Measurements from ENCODE around the gene NETO1.

Gene NETO1, protein sequence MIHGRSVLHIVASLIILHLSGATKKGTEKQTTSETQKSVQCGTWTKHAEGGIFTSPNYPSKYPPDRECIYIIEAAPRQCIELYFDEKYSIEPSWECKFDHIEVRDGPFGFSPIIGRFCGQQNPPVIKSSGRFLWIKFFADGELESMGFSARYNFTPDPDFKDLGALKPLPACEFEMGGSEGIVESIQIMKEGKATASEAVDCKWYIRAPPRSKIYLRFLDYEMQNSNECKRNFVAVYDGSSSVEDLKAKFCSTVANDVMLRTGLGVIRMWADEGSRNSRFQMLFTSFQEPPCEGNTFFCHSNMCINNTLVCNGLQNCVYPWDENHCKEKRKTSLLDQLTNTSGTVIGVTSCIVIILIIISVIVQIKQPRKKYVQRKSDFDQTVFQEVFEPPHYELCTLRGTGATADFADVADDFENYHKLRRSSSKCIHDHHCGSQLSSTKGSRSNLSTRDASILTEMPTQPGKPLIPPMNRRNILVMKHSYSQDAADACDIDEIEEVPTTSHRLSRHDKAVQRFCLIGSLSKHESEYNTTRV

DNA sequence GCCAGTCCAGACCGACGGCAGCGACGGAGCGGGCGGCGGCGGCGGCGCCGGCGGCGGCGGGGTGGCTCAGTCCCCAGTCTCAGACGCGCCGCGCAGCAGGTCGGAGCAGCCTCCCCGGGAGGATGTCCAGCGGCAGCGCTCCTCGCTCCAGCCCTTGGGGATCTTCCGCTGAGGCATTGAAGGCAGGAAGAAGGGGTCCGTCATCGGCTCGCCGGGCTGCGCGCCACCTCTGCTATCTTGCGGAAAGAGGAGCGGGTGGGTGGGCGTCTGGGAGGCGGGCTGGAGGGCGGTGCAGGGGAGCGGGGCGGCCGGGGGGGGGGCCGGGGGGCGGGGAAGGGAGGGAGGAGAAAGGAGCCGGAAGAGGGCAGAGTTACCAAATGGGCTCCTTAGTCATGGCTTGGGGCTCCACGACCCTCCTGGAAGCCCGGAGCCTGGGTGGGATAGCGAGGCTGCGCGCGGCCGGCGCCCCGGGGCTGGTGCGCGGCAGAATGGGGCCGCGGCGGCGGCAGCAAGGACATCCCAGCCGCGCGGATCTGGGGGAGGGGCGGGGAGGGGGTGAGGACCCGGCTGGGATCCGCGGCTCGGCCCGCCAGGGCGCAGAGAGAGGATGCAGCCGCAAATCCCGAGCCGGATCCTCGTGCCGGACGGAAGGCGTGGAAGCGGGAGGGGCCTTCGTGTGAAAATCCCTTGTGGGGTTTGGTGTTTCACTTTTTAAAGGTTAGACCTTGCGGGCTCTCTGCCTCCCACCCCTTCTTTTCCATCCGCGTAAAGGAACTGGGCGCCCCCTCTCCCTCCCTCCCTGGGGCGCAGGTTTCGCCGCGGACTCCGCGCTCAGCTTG is at the start of gene NETO1:
TSS of gene NETO1 (minus strand) at position 242 of the 839 bp plus-strand sequence. CDS start 696 bp downstream, outside the sequence.
- H3K4me3 ChIP-seq (ENCODE audit: control insufficient read depth, low read depth, low read length) = peak within 1 kb of the TSS; percentile 79
- TF ChIP-seq, protein P1, sequence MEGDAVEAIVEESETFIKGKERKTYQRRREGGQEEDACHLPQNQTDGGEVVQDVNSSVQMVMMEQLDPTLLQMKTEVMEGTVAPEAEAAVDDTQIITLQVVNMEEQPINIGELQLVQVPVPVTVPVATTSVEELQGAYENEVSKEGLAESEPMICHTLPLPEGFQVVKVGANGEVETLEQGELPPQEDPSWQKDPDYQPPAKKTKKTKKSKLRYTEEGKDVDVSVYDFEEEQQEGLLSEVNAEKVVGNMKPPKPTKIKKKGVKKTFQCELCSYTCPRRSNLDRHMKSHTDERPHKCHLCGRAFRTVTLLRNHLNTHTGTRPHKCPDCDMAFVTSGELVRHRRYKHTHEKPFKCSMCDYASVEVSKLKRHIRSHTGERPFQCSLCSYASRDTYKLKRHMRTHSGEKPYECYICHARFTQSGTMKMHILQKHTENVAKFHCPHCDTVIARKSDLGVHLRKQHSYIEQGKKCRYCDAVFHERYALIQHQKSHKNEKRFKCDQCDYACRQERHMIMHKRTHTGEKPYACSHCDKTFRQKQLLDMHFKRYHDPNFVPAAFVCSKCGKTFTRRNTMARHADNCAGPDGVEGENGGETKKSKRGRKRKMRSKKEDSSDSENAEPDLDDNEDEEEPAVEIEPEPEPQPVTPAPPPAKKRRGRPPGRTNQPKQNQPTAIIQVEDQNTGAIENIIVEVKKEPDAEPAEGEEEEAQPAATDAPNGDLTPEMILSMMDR (IDR thresholded peaks at IDR 0.05; ENCODE audit: control insufficient read depth, insufficient read depth, low read depth, low read length, missing control alignments) = no peak
- DNase-seq (ENCODE audit: low read depth) = no peak

DNA sequence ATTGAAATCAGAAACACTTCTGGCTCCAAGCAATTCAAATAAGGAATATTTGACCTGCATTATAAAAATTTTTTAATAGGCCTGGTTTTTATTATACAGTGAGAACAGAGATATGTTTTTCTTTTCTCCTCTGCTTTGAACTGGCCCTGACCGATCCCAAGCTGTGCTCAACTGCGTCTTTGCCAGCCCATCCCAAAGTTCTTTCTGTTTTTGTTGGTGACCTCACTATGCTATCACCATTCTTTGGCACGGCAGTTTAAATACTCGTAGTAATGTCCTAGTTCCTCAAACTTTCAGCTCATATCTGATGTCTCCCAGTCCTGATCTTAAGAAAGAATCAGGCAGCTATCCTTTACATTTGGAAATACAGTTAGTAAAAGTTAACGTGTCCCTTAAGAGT is 42.3 kb upstream of the NETO1 start:
- H3K4me3 ChIP-seq (ENCODE audit: control insufficient read depth, low read depth, low read length) = no peak overlapping the region
- no peak for DNase-seq (ENCODE audit: low read depth)
- TF ChIP-seq, protein P1 (IDR thresholded peaks at IDR 0.05; ENCODE audit: control insufficient read depth, insufficient read depth, low read depth, low read length, missing control alignments) = no peak

GRCh38 chr18:72908181-72908580 is 40.4 kb upstream of the NETO1 start:
- DNase-seq (ENCODE audit: low read depth) = peak; percentile 18
- TF ChIP-seq, protein P1 (IDR thresholded peaks at IDR 0.05; ENCODE audit: control insufficient read depth, insufficient read depth, low read depth, low read length, missing control alignments) = no peak
- no peak overlapping the region for H3K4me3 ChIP-seq (ENCODE audit: control insufficient read depth, low read depth, low read length)

- DNase-seq (ENCODE audit: low read depth) = no peak
- H3K4me3 ChIP-seq (ENCODE audit: control insufficient read depth, low read depth, low read length) = no peak overlapping the region
- TF ChIP-seq, protein P1 (IDR thresholded peaks at IDR 0.05; ENCODE audit: control insufficient read depth, insufficient read depth, low read depth, low read length, missing control alignments) = no peak
Observed at GRCh38 chr18:72903033-72903432, 35.2 kb upstream of the NETO1 start.

GRCh38 chr18:72899338-72899737 is 31.6 kb upstream of the NETO1 start:
- no peak overlapping the region for H3K4me3 ChIP-seq (ENCODE audit: control insufficient read depth, low read depth, low read length)
- DNase-seq (ENCODE audit: low read depth) = no peak
- TF ChIP-seq, protein P1 (IDR thresholded peaks at IDR 0.05; ENCODE audit: control insufficient read depth, insufficient read depth, low read depth, low read length, missing control alignments) = no peak

DNA sequence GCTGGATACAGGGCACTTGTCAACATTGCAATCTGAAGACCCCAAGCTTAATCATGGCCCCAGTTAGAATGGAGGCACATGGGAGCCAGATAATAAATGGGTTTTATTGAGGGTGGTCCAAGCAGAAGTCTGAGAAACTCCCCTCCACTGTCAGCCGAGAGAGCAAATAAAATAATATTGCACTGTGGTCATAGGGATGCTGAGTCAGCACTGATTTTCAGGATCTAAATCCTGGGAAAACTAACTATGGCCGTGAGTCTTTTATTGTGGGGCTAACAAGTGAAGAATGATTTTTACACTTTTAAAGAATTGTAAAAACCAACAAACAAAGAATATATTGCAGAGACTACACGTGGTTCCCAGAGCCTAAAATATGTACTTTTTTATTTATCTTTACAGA is 31.1 kb upstream of the NETO1 start:
- TF ChIP-seq, protein P1 (IDR thresholded peaks at IDR 0.05; ENCODE audit: control insufficient read depth, insufficient read depth, low read depth, low read length, missing control alignments) = no peak
- H3K4me3 ChIP-seq (ENCODE audit: control insufficient read depth, low read depth, low read length) = no peak overlapping the region
- no peak for DNase-seq (ENCODE audit: low read depth)

All from AG09309 (cell line).